Measurements from ENCODE around the gene DISC1. TPM values are rescaled to one million over a fixed set of nuclear protein-coding genes. Genes with fewer than 3 reads are reported as not detected.

Gene DISC1
- total RNA-seq, 2 donors from 2014 or later: 8.0 to 9.4 TPM

GRCh38 chr1:231665726-231666125, 39.1 kb downstream of the DISC1 start:
- no peaks in the 10 kb centered on the region for H3K27me3 ChIP-seq (ENCODE audit: control insufficient read depth, insufficient read depth, low read length, poor library complexity, severe bottlenecking)
- H3K9ac ChIP-seq (ENCODE audit: extremely low read depth, low read length, poor library complexity, severe bottlenecking): no peak overlapping the region
- H3K4me3 ChIP-seq (ENCODE audit: low read length): no peak overlapping the region
- Mint-ChIP-seq H3K27me3 (ENCODE audit: insufficient read depth) (no peaks in the 10 kb centered on the region), H3K27ac (no peak overlapping the region), H3K4me3 (no peak overlapping the region), H3K9me3 (peaks cover 22% of the 10 kb centered on the region), H3K4me1 (peaks cover 19% of the 10 kb centered on the region), H3K36me3 (ENCODE audit: low read depth) (peaks cover 13% of the 10 kb centered on the region)
- DNase-seq: no peak
- TF ChIP-seq, protein P1, sequence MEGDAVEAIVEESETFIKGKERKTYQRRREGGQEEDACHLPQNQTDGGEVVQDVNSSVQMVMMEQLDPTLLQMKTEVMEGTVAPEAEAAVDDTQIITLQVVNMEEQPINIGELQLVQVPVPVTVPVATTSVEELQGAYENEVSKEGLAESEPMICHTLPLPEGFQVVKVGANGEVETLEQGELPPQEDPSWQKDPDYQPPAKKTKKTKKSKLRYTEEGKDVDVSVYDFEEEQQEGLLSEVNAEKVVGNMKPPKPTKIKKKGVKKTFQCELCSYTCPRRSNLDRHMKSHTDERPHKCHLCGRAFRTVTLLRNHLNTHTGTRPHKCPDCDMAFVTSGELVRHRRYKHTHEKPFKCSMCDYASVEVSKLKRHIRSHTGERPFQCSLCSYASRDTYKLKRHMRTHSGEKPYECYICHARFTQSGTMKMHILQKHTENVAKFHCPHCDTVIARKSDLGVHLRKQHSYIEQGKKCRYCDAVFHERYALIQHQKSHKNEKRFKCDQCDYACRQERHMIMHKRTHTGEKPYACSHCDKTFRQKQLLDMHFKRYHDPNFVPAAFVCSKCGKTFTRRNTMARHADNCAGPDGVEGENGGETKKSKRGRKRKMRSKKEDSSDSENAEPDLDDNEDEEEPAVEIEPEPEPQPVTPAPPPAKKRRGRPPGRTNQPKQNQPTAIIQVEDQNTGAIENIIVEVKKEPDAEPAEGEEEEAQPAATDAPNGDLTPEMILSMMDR (conservative IDR thresholded peaks at IDR 0.05): no peak
- H3K9me3 ChIP-seq (ENCODE audit: control insufficient read depth, low read length): peaks cover 11% of the 10 kb centered on the region
- WGBS, 2 experiments (ENCODE audit: insufficient coverage in 1 of 2, insufficient read length in 1 of 2): 95 to 100% methylated on average over 1 to 3 of the region's 3 CpGs
- H3K36me3 ChIP-seq (ENCODE audit: control insufficient read depth, insufficient read depth, low read length): no peaks in the 10 kb centered on the region
- H3K4me1 ChIP-seq (ENCODE audit: control insufficient read depth, insufficient read depth, low read length): no peaks in the 10 kb centered on the region
- H3K27ac ChIP-seq (ENCODE audit: low read depth, low read length): no peak overlapping the region

DNA sequence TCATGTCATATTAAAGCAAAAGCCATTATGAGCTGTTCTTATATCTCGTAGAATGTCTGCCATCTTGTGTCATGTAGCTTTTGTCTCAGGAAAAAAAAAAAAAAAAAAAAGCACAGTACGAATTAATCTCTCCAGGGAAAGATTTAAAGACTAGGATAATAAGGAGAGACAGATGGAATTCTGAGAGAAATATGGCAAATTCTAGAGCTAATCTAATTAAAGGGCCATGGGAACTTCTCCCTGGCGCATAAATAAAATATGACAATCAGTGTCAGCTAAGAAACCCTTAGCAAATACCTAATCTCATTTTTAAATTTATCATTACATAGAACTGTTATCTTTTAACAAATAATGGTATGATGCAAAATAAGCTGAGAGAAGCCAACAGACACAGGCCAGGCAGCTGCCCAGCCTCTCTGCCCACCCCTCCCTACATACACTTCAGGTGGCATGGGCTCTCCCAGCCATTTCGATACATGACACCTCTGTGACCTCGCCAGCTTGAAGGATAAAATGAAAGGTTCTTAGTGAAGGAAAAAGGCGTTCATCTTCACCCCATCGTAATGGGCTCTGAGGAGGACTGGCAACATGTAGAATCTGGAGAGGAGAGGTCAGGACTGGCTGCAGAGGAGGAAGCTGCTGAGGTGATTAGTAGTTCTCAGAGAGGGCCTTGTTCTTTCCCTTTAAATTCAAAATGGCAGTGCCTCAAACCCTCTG, 39.8 kb downstream of the DISC1 start:
- WGBS, 2 experiments (ENCODE audit: insufficient coverage in 1 of 2, insufficient read length in 1 of 2): 79 to 90% methylated on average over 5 to 7 of the region's 7 CpGs
- H3K4me3 Mint-ChIP-seq: no peak overlapping the region
- Histone ChIP-seq H3K27me3 (ENCODE audit: control insufficient read depth, insufficient read depth, low read length, poor library complexity, severe bottlenecking) (no peaks in the 10 kb centered on the region), H3K4me1 (ENCODE audit: control insufficient read depth, insufficient read depth, low read length) (no peaks in the 10 kb centered on the region), H3K27ac (ENCODE audit: low read depth, low read length) (no peak overlapping the region), H3K36me3 (ENCODE audit: control insufficient read depth, insufficient read depth, low read length) (no peaks in the 10 kb centered on the region), H3K4me3 (ENCODE audit: low read length) (no peak overlapping the region), H3K9me3 (ENCODE audit: control insufficient read depth, low read length) (peaks cover 16% of the 10 kb centered on the region), H3K9ac (ENCODE audit: extremely low read depth, low read length, poor library complexity, severe bottlenecking) (no peak overlapping the region)
- H3K9me3 Mint-ChIP-seq: peaks cover 28% of the 10 kb centered on the region
- TF ChIP-seq, protein P1 (conservative IDR thresholded peaks at IDR 0.05): no peak
- H3K4me1 Mint-ChIP-seq: peaks cover 16% of the 10 kb centered on the region
- H3K27ac Mint-ChIP-seq: peak overlapping the region; percentile 59
- H3K36me3 Mint-ChIP-seq (ENCODE audit: low read depth): peaks cover 18% of the 10 kb centered on the region
- no peaks in the 10 kb centered on the region for H3K27me3 Mint-ChIP-seq (ENCODE audit: insufficient read depth)
- DNase-seq: no peak

GRCh38 chr1:231666937-231667608, 40.5 kb downstream of the DISC1 start:
- Histone ChIP-seq H3K27me3 (ENCODE audit: control insufficient read depth, insufficient read depth, low read length, poor library complexity, severe bottlenecking) (no peaks in the 10 kb centered on the region), H3K9me3 (ENCODE audit: control insufficient read depth, low read length) (peaks cover 16% of the 10 kb centered on the region), H3K27ac (ENCODE audit: low read depth, low read length) (no peak overlapping the region), H3K4me1 (ENCODE audit: control insufficient read depth, insufficient read depth, low read length) (no peaks in the 10 kb centered on the region), H3K36me3 (ENCODE audit: control insufficient read depth, insufficient read depth, low read length) (no peaks in the 10 kb centered on the region), H3K9ac (ENCODE audit: extremely low read depth, low read length, poor library complexity, severe bottlenecking) (no peak overlapping the region), H3K4me3 (ENCODE audit: low read length) (no peak overlapping the region)
- DNase-seq: no peak
- 45 to 69% methylated on average over 1 of the region's 1 CpG for WGBS, 2 experiments (ENCODE audit: insufficient coverage in 1 of 2, insufficient read length in 1 of 2)
- H3K27ac Mint-ChIP-seq: peak overlapping the region; percentile 59
- H3K36me3 Mint-ChIP-seq (ENCODE audit: low read depth): peaks cover 18% of the 10 kb centered on the region
- peaks cover 10% of the 10 kb centered on the region for H3K4me1 Mint-ChIP-seq
- H3K4me3 Mint-ChIP-seq: no peak overlapping the region
- no peaks in the 10 kb centered on the region for H3K27me3 Mint-ChIP-seq (ENCODE audit: insufficient read depth)
- H3K9me3 Mint-ChIP-seq: peaks cover 28% of the 10 kb centered on the region
- TF ChIP-seq, protein P1 (conservative IDR thresholded peaks at IDR 0.05): no peak
